ENCODE results near the gene ANP32A. TPM values are rescaled to one million over a fixed set of nuclear protein-coding genes. Genes with fewer than 3 reads are reported as not detected.

Gene ANP32A
- total and polyA plus RNA-seq, 9 of the 15 experiments (the other 6 are each of a cell fraction or from before 2014, with no cell fraction given), result 13.2 to 656 (median 210) TPM

GRCh38 chr15:68806220-68807060, 14.3 kb downstream of the ANP32A start (continued):
- TF ChIP-seq MAFK (IDR thresholded peaks at IDR 0.05; ENCODE audit: low read length) (no peak), HMG20B (CRISPR knock-in tag; IDR thresholded peaks at IDR 0.05) (no peak), NRF1 (conservative IDR thresholded peaks at IDR 0.05 in 1 of 2, IDR thresholded peaks at IDR 0.05 in 1 of 2) (no peak), ZSCAN29 (IDR thresholded peaks at IDR 0.05) (no peak)

GRCh38 chr15:68802373-68802772, 18.3 kb downstream of the ANP32A start:
- 95% methylated on average over 8 of the region's 8 CpGs for WGBS (ENCODE audit: insufficient coverage, low coverage, missing lambda C conversion rate)
- no peak overlapping the region for H3K4me3 ChIP-seq
- ChIA-PET CTCF (ENCODE audit: low intra/inter-chr PET ratio) (no interaction called here), POLR2A (no interaction called here)
- BruUV-seq (replicated peaks), result no TSS peak
- no peaks in the 10 kb centered on the region for H3K9me3 ChIP-seq (replicated peaks; ENCODE audit: control insufficient read depth, insufficient read depth, low read depth, low read length)
- ATAC-seq, result no peak
- H3K4me1 ChIP-seq (replicated peaks in 1 of 2; ENCODE audit: control insufficient read depth in 2 of 2, insufficient read depth in 2 of 2, low read length in 2 of 2), result peaks cover 15% of the 10 kb centered on the region in 2 experiments; a peak in 4 of 5 replicates
- peaks cover 46% of the 10 kb centered on the region for H4K20me1 ChIP-seq (replicated peaks; ENCODE audit: control insufficient read depth, insufficient read depth, low read length)
- H3K36me3 ChIP-seq (ENCODE audit: control insufficient read depth, insufficient read depth, low read length), result peaks cover 48% of the 10 kb centered on the region; the same call in 2 of the 3 replicates
- no peak overlapping the region for H2AFZ ChIP-seq (ENCODE audit: low read depth, low read length)
- no peak for FAIRE-seq
- no peaks in the 10 kb centered on the region for H3K27me3 ChIP-seq (ENCODE audit: control insufficient read depth in 2 of 2, insufficient read depth in 2 of 2, low read length in 2 of 2)
- no peak for DNase-seq (ENCODE audit: extremely low read depth in 1 of 4, low spot score in 3 of 4)
- H3K79me2 ChIP-seq (ENCODE audit: control insufficient read depth, insufficient read depth, low read length), result peaks cover 93% of the 10 kb centered on the region
- peaks cover 2% of the 10 kb centered on the region for H3K9me1 ChIP-seq (ENCODE audit: control insufficient read depth, insufficient read depth, low read length)
- in situ Hi-C loops (cut with MboI) (no loop called here), intact Hi-C loops (cut with micrococcal nuclease) (no loop called here)
- no peak overlapping the region for H3K9ac ChIP-seq (ENCODE audit: insufficient read depth in 1 of 2, low read depth in 2 of 2, low read length in 2 of 2)
- no peak overlapping the region for H3K27ac ChIP-seq (ENCODE audit: extremely low read depth, low read depth, low read length)
- no peak for TF ChIP-seq KDM1A (IDR thresholded peaks at IDR 0.05)
- 0 out of 2 replicates have a peak, but pooled peaks have one; percentile 26 for TF ChIP-seq CEBPB (tag; IDR thresholded peaks at IDR 0.05)
- no peak overlapping the region for H3K4me2 ChIP-seq (ENCODE audit: insufficient read depth, low read length)

All from K562 (cell line).